ENCODE data around the gene DUS2. TPM values are rescaled to one million over a fixed set of nuclear protein-coding genes. Genes with fewer than 3 reads are reported as not detected.

The DUS2 gene
- total and polyA plus RNA-seq, 4 donors = 6.9 to 10.7 (median 7.9) TPM

DNA sequence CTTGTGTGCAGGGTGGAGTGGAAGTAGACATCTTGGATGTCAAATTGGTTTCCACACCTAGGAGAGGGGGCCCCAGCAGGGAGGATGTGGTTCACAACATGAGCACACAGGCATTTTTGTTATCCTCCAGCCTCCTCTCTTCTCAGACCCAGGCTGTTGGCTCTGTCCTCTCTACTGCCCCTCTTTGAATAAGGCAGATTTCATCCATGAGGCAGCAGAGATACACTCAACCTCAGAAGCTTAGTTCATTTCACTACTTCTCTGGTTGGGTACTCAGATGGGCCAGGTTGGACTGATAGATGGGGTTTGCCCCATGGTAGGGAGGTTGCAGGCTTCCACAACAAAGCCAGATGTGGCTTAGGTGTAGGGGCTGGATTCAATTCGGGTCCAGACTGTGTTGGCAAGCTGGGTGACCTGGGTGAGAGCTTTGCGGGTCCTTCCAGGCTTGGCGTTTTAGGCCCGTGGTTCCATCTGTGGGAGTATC is 39.9 kb downstream of the DUS2 start:
- TF ChIP-seq, protein P1, sequence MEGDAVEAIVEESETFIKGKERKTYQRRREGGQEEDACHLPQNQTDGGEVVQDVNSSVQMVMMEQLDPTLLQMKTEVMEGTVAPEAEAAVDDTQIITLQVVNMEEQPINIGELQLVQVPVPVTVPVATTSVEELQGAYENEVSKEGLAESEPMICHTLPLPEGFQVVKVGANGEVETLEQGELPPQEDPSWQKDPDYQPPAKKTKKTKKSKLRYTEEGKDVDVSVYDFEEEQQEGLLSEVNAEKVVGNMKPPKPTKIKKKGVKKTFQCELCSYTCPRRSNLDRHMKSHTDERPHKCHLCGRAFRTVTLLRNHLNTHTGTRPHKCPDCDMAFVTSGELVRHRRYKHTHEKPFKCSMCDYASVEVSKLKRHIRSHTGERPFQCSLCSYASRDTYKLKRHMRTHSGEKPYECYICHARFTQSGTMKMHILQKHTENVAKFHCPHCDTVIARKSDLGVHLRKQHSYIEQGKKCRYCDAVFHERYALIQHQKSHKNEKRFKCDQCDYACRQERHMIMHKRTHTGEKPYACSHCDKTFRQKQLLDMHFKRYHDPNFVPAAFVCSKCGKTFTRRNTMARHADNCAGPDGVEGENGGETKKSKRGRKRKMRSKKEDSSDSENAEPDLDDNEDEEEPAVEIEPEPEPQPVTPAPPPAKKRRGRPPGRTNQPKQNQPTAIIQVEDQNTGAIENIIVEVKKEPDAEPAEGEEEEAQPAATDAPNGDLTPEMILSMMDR (IDR thresholded peaks at IDR 0.05; ENCODE audit: low read depth, low read length, missing input control) = no peak
- no peak for TF ChIP-seq JUND (IDR thresholded peaks at IDR 0.05)
- no peak for TF ChIP-seq SP1 (IDR thresholded peaks at IDR 0.05)
- TF ChIP-seq, protein P2, sequence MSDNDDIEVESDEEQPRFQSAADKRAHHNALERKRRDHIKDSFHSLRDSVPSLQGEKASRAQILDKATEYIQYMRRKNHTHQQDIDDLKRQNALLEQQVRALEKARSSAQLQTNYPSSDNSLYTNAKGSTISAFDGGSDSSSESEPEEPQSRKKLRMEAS (IDR thresholded peaks at IDR 0.05) = no peak
- TF ChIP-seq, protein P3, sequence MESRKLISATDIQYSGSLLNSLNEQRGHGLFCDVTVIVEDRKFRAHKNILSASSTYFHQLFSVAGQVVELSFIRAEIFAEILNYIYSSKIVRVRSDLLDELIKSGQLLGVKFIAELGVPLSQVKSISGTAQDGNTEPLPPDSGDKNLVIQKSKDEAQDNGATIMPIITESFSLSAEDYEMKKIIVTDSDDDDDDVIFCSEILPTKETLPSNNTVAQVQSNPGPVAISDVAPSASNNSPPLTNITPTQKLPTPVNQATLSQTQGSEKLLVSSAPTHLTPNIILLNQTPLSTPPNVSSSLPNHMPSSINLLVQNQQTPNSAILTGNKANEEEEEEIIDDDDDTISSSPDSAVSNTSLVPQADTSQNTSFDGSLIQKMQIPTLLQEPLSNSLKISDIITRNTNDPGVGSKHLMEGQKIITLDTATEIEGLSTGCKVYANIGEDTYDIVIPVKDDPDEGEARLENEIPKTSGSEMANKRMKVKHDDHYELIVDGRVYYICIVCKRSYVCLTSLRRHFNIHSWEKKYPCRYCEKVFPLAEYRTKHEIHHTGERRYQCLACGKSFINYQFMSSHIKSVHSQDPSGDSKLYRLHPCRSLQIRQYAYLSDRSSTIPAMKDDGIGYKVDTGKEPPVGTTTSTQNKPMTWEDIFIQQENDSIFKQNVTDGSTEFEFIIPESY (IDR thresholded peaks at IDR 0.05) = no peak
- TF ChIP-seq RXRA (IDR thresholded peaks at IDR 0.05) = no peak
- no peak for TF ChIP-seq EGR1 (IDR thresholded peaks at IDR 0.05; ENCODE audit: low read depth in 2 of 2)
- TF ChIP-seq GABPA (IDR thresholded peaks at IDR 0.05 in 1 of 2, conservative IDR thresholded peaks at IDR 0.05 in 1 of 2) = no peak
- WGBS = 97% methylated on average over 4 of the region's 4 CpGs
- Histone ChIP-seq H3K4me3 (ENCODE audit: low read depth in 1 of 3, low read length in 3 of 3) (no peak overlapping the region), H3K36me3 (ENCODE audit: control insufficient read depth in 4 of 4, insufficient read depth in 3 of 4, low read depth in 1 of 4, low read length in 3 of 4) (peaks cover 0 to 12% (median 2%) of the 10 kb centered on the region in 4 donors), H3K9ac (ENCODE audit: low read depth in 1 of 2, low read length in 2 of 2) (no peak overlapping the region), H3K9me3 (ENCODE audit: control insufficient read depth in 4 of 4, low read length in 3 of 4) (no peaks in the 10 kb centered on the region), H3K27me3 (ENCODE audit: control insufficient read depth in 4 of 4, insufficient read depth in 4 of 4, low read length in 3 of 4) (no peaks in the 10 kb centered on the region), H3K27ac (ENCODE audit: low read depth in 1 of 2, low read length in 2 of 2) (no peak overlapping the region), H3K4me1 (ENCODE audit: control insufficient read depth in 4 of 4, insufficient read depth in 4 of 4, low read length in 3 of 4) (peaks cover 0 to 3% (median 0%) of the 10 kb centered on the region in 4 donors)
- no peak for DNase-seq (ENCODE audit: low spot score)

DNA sequence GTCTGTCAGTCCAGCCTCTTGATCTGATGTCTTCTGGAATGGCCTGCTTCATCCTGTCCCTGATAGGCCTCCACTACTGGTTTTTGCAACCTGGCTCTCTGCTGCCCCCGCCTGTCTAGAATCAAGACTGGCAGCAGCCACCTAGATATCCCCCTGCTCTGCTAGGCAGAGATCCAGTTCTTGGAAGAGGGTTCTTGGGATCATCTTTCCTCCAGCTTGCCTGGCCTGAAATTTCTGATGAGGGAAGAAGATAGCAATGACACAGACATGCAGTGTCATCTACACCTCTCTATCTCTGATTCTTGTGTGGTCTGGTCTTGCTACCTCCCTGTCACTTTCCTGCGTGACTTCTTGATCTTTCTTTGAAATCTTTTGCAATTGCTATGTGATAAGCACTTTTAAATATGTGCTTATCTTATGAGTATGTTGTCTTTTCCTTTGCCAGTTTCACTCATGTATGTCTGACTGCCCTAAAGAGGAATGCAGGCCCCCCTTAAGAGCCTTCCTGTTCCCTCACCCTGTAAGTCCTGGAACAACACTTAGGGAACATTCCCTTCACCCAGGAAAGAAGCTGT is 41.8 kb downstream of the DUS2 start:
- Histone ChIP-seq H3K36me3 (ENCODE audit: control insufficient read depth in 4 of 4, insufficient read depth in 3 of 4, low read depth in 1 of 4, low read length in 3 of 4) (peaks cover 0 to 12% (median 1%) of the 10 kb centered on the region in 4 donors), H3K9ac (ENCODE audit: low read depth in 1 of 2, low read length in 2 of 2) (no peak overlapping the region), H3K27me3 (ENCODE audit: control insufficient read depth in 4 of 4, insufficient read depth in 4 of 4, low read length in 3 of 4) (no peaks in the 10 kb centered on the region), H3K9me3 (ENCODE audit: control insufficient read depth in 4 of 4, low read length in 3 of 4) (no peaks in the 10 kb centered on the region), H3K4me1 (ENCODE audit: control insufficient read depth in 4 of 4, insufficient read depth in 4 of 4, low read length in 3 of 4) (peaks cover 0 to 9% (median 6%) of the 10 kb centered on the region in 4 donors), H3K27ac (ENCODE audit: low read depth in 1 of 2, low read length in 2 of 2) (no peak overlapping the region), H3K4me3 (ENCODE audit: low read depth in 1 of 3, low read length in 3 of 3) (no peak overlapping the region)
- WGBS = 41% methylated on average over 2 of the region's 2 CpGs
- peak; percentile 78 for DNase-seq (ENCODE audit: low spot score)
- TF ChIP-seq FOXA2 (IDR thresholded peaks at IDR 0.05) = no peak
- TF ChIP-seq HNF4A (conservative IDR thresholded peaks at IDR 0.05) = no peak
- no peak for TF ChIP-seq YY1 (IDR thresholded peaks at IDR 0.05)
- TF ChIP-seq, protein P4, sequence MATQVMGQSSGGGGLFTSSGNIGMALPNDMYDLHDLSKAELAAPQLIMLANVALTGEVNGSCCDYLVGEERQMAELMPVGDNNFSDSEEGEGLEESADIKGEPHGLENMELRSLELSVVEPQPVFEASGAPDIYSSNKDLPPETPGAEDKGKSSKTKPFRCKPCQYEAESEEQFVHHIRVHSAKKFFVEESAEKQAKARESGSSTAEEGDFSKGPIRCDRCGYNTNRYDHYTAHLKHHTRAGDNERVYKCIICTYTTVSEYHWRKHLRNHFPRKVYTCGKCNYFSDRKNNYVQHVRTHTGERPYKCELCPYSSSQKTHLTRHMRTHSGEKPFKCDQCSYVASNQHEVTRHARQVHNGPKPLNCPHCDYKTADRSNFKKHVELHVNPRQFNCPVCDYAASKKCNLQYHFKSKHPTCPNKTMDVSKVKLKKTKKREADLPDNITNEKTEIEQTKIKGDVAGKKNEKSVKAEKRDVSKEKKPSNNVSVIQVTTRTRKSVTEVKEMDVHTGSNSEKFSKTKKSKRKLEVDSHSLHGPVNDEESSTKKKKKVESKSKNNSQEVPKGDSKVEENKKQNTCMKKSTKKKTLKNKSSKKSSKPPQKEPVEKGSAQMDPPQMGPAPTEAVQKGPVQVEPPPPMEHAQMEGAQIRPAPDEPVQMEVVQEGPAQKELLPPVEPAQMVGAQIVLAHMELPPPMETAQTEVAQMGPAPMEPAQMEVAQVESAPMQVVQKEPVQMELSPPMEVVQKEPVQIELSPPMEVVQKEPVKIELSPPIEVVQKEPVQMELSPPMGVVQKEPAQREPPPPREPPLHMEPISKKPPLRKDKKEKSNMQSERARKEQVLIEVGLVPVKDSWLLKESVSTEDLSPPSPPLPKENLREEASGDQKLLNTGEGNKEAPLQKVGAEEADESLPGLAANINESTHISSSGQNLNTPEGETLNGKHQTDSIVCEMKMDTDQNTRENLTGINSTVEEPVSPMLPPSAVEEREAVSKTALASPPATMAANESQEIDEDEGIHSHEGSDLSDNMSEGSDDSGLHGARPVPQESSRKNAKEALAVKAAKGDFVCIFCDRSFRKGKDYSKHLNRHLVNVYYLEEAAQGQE (IDR thresholded peaks at IDR 0.05) = no peak
- TF ChIP-seq EGR1 (IDR thresholded peaks at IDR 0.05; ENCODE audit: low read depth in 2 of 2) = no peak
- no peak for TF ChIP-seq HNF4G (IDR thresholded peaks at IDR 0.05)
- TF ChIP-seq, protein P5, sequence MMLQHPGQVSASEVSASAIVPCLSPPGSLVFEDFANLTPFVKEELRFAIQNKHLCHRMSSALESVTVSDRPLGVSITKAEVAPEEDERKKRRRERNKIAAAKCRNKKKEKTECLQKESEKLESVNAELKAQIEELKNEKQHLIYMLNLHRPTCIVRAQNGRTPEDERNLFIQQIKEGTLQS (IDR thresholded peaks at IDR 0.05) = no peak
- no peak for TF ChIP-seq FOXA1 (IDR thresholded peaks at IDR 0.05)
- TF ChIP-seq NR2F2 (IDR thresholded peaks at IDR 0.05) = no peak
- TF ChIP-seq, protein P2 (IDR thresholded peaks at IDR 0.05) = no peak
- no peak for TF ChIP-seq GABPA (IDR thresholded peaks at IDR 0.05 in 1 of 2, conservative IDR thresholded peaks at IDR 0.05 in 1 of 2)
- TF ChIP-seq, protein P3 (IDR thresholded peaks at IDR 0.05) = no peak
- TF ChIP-seq JUND (IDR thresholded peaks at IDR 0.05) = no peak
- TF ChIP-seq RAD21 (IDR thresholded peaks at IDR 0.05) = peak; percentile 85 to 93
- TF ChIP-seq, protein P1 (IDR thresholded peaks at IDR 0.05; ENCODE audit: low read depth, low read length, missing input control) = peak; percentile 83
- TF ChIP-seq TAF1 (conservative IDR thresholded peaks at IDR 0.05) = no peak
- TF ChIP-seq SP1 (IDR thresholded peaks at IDR 0.05) = no peak
